Heart right ventricle (tissue), 16 donors: Measurements from ENCODE around the gene WDR49. TPM values are rescaled to one million over a fixed set of nuclear protein-coding genes. Genes with fewer than 3 reads are reported as not detected.

Experiments used
- ATAC-seq, 8 donors: fragments of 200-7000 bp; cut with Tn5 transposase; one replicate each; pipeline ENCODE4 v1.9.1; 2020; ENCODE audit warnings: mild to moderate bottlenecking in 8 of 8, moderate library complexity in 8 of 8, moderate number of reproducible peaks in 1 of 8
- DNase-seq, 2 donors: peaks; one replicate each; pipeline ENCODE4 v3.0.0-alpha.2; 2020
- H3K27ac ChIP-seq, 10 donors: fragments of 200-600 bp; sonication (generic) in 2 of 10; one replicate each; pipeline versions ENCODE4 v1.5.0 to v1.8.0; 2020 to 2022; ENCODE audit warnings: mild to moderate bottlenecking in 3 of 10
- H3K27me3 ChIP-seq, 7 donors: fragments of 200-600 bp; one replicate each; pipeline ENCODE4 v1.8.0; 2021 to 2022; ENCODE audit warnings: mild to moderate bottlenecking in 2 of 7
- H3K36me3 ChIP-seq, 9 donors: fragments of 200-600 bp; sonication (generic) in 1 of 9; one replicate each; pipeline versions ENCODE4 v1.5.0 to v1.8.0; 2020 to 2022; ENCODE audit warnings: mild to moderate bottlenecking in 2 of 9
- H3K4me1 ChIP-seq, 9 donors: fragments of 200-600 bp; sonication (generic) in 1 of 9; one replicate each; pipeline versions ENCODE4 v1.5.0 to v1.8.0; 2020 to 2022; ENCODE audit warnings: mild to moderate bottlenecking in 4 of 9
- H3K4me3 ChIP-seq, 10 donors: fragments of 200-600 bp; sonication (generic) in 2 of 10; one replicate each; pipeline versions ENCODE4 v1.5.0 to v1.8.0; 2020 to 2022; ENCODE audit warnings: mild to moderate bottlenecking in 7 of 10, moderate library complexity in 2 of 10
- H3K9me3 ChIP-seq, 11 donors: fragments of 200-600 bp in 10 of 11; sonication (generic) in 2 of 11; one replicate each; pipeline versions ENCODE4 v1.5.0 to v1.8.0; 2013 to 2022; ENCODE audit warnings: mild to moderate bottlenecking in 2 of 11, control low read depth in 1 of 11, moderate library complexity in 1 of 11
- WGBS, 2 donors: extraction: QIAGEN DNeasy Blood & Tissue Kit; methylation state at CpG; one replicate each; pipeline ENCODE4 v1.1.7; 2013; ENCODE audit warnings: inconsistent platforms in 1 of 2; 5-methylcytosine and 5-hydroxymethylcytosine counted together
- intact Hi-C, 10 donors: fragments of 100-400 bp; cut with DNase I; formaldehyde crosslinking; loops; one replicate each; pipeline versions ENCODE4 v1.11.1 to v1.14.2; 2022
- polyA plus RNA-seq, 2 donors: library from polyadenylated mRNA; stranded (reverse); fragments of 200-250 nt; gene quantifications; one replicate each; pipeline ENCODE4 v1.2.3, GENCODE V29; 2013
- total RNA-seq, 10 donors: library from RNA; stranded (reverse); fragmentation: NEBNext Ultra II Directional in 3 of 10; extraction: Animal tissue kit (Norgen Biotek cat#: 25700) in 3 of 10; gene quantifications; one replicate each; pipeline versions ENCODE4 v1.2.1 to v1.2.4, GENCODE V29; 2021 to 2023
- TF ChIP-seq, protein P1 (sequence below), 9 donors: fragments of 200-600 bp; sonication (generic) in 2 of 9; IDR thresholded peaks; one replicate each; pipeline versions ENCODE4 v1.5.0 to v1.8.0; 2021 to 2022; ENCODE audit warnings: antibody characterized with exemption in 9 of 9, mild to moderate bottlenecking in 5 of 9, moderate library complexity in 1 of 9
- donor health status: Arrhythmogenic right ventricular cardiomyopathy.
- donor health status: ischemic (EF 13 %, LVEDD 7.1; RV severe dilation, severe dysfunction).
- donor health status: healthy with polysubstance abuse.
- donor health status: DM: no; HTN: yes; CAD: no.
- donor health status: DM: no; HTN: no; CAD: no.
- donor health status: ischemic (EF 25% LVEDD 6.9; RV normal size, moderate dysfunction).
- donor health status: ischemic (EF 25% LVEDD 5.7; RV mildly dilated, moderate dysfunction).
- donor health status: healthy.
- donor health status: DM: yes; HTN: yes; CAD: no.
- donor health status: Ischemic cardiomyopathy.
- donor health status: ischemic (EF 35%, LVEDD 5.7; RV mildly dilated, moderate dysfunction).
- donor health status: nonischemic (EF 11% LVEDD 7.7; RV severe dilation, severe dysfunction).
- donor health status: DM: yes; HTN: yes; CAD: no.
- donor health status: PGD.
- donor health status: ischemic (EF 29% LVEDD 5.4; RV normal size, mild dysfunction).
- donor health status: nonischemic (EF 23%, LVEDD 6.1; RV moderate dilation, normal function).

Gene WDR49
- total and polyA plus RNA-seq, 12 donors, result 0.06 to 6.6 (median 2.1) TPM

DNA sequence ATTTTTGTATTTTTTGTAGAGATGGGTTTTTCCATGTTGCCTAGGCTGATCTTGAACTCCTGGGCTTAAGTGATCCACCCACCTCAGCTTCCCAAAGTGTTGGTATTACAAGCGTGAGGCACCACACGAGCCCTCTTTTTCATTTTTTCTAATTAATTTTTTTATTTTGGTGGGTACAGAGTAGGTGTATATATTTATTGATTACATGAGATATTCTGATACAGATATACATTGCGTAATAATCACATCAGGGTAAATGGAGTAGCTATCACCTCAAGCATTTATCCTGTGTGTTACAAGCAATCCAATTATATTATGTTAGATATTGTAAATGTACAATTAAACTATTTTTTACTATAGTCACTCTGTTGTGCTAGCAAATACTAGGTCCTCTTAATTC is 66.1 kb downstream of the WDR49 start:
- 94% methylated on average over 3 of the region's 3 CpGs for WGBS, 2 donors
- peaks cover 0 to 13% (median 0%) of the 10 kb centered on the region in 11 donors for H3K9me3 ChIP-seq
- H3K27ac ChIP-seq, result no peak overlapping the region
- H3K4me3 ChIP-seq, result no peak overlapping the region
- no peaks in the 10 kb centered on the region for H3K4me1 ChIP-seq
- no peak for ATAC-seq
- TF ChIP-seq, protein P1, sequence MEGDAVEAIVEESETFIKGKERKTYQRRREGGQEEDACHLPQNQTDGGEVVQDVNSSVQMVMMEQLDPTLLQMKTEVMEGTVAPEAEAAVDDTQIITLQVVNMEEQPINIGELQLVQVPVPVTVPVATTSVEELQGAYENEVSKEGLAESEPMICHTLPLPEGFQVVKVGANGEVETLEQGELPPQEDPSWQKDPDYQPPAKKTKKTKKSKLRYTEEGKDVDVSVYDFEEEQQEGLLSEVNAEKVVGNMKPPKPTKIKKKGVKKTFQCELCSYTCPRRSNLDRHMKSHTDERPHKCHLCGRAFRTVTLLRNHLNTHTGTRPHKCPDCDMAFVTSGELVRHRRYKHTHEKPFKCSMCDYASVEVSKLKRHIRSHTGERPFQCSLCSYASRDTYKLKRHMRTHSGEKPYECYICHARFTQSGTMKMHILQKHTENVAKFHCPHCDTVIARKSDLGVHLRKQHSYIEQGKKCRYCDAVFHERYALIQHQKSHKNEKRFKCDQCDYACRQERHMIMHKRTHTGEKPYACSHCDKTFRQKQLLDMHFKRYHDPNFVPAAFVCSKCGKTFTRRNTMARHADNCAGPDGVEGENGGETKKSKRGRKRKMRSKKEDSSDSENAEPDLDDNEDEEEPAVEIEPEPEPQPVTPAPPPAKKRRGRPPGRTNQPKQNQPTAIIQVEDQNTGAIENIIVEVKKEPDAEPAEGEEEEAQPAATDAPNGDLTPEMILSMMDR (IDR thresholded peaks at IDR 0.05), result no peak
- H3K36me3 ChIP-seq, result no peaks in the 10 kb centered on the region
- no peak for DNase-seq
- intact Hi-C loops, result no loop called here
- H3K27me3 ChIP-seq, result no peaks in the 10 kb centered on the region

DNA sequence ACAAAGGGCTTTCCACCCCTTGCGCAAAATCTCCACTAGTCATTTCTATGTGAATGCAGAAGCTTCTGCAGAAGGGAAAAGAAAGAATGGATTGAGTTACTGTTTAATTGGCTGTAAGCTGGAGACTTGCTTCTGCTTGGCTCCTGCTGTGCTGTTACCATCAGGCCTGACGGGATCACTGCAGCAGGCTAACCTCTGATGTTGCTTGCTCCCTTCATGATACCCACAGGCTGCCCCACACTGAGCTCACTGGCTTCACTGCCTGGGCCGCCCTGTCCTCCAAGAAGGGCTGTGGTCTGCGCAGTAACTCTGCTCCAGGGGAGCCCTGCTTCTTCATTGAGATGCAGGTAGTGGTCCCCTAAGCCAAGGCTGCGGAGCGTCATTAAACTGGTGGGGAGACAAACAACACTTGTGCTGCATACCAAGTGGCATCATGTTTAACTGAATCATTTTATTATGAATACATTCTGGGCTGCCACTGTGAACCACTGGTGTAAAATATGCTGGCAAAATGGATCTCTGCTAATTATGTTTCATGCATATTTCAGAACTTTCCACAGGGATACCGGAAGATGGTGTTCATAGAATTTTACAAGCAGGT is 78.6 kb downstream of the WDR49 start:
- no peaks in the 10 kb centered on the region for H3K4me1 ChIP-seq
- H3K27ac ChIP-seq, result no peak overlapping the region
- WGBS, 2 donors, result 69 to 71% methylated on average over 7 of the region's 7 CpGs
- ATAC-seq (no peak), DNase-seq (no peak)
- TF ChIP-seq, protein P1 (IDR thresholded peaks at IDR 0.05), result no peak
- H3K36me3 ChIP-seq, result no peaks in the 10 kb centered on the region
- H3K4me3 ChIP-seq, result no peak overlapping the region
- H3K27me3 ChIP-seq, result peaks cover 0 to 3% (median 0%) of the 10 kb centered on the region in 7 donors
- H3K9me3 ChIP-seq, result no peaks in the 10 kb centered on the region
- intact Hi-C loops, result no loop called here

GRCh38 chr3:167572991-167573390 is 80.8 kb downstream of the WDR49 start:
- H3K36me3 ChIP-seq, result no peaks in the 10 kb centered on the region
- no peaks in the 10 kb centered on the region for H3K9me3 ChIP-seq
- H3K27ac ChIP-seq, result no peak overlapping the region
- TF ChIP-seq, protein P1 (IDR thresholded peaks at IDR 0.05), result no peak
- DNase-seq (no peak), ATAC-seq (no peak)
- intact Hi-C loops, result no loop called here
- no peaks in the 10 kb centered on the region for H3K4me1 ChIP-seq
- H3K27me3 ChIP-seq, result peaks cover 0 to 3% (median 0%) of the 10 kb centered on the region in 7 donors
- no peak overlapping the region for H3K4me3 ChIP-seq
- WGBS, 2 donors, result 57 to 60% methylated on average over 2 of the region's 2 CpGs

DNA sequence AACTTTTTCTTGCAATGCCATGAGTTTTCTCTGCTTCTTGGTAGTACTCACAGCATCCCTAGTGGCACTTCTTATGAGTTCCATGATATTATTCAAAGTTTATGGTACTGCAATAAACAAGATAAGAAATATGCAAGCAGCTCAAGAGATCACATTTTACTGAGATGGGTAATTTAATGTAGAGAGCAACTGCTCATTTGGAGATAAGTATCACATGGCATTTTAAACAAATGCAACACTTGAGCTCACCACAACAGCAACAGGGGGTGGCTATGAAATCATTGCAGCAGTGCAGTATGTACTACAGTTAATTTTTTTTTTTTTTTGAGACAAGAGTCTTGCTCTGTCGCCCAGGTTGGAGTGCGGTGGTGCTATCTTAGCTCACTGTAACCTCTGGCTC is 85.1 kb downstream of the WDR49 start:
- Histone ChIP-seq H3K9me3 (peaks cover 0 to 2% (median 0%) of the 10 kb centered on the region in 11 donors), H3K4me1 (no peaks in the 10 kb centered on the region), H3K27ac (no peak overlapping the region), H3K27me3 (peaks cover 0 to 3% (median 0%) of the 10 kb centered on the region in 7 donors), H3K36me3 (no peaks in the 10 kb centered on the region), H3K4me3 (no peak overlapping the region)
- 93 to 94% methylated on average over 2 of the region's 2 CpGs for WGBS, 2 donors
- TF ChIP-seq, protein P1 (IDR thresholded peaks at IDR 0.05), result no peak
- ATAC-seq, result no peak
- DNase-seq, result no peak
- intact Hi-C loops, result no loop called here
